K562 (cell line): Measurements from ENCODE around the gene PHYH. TPM values are rescaled to one million over a fixed set of nuclear protein-coding genes. Genes with fewer than 3 reads are reported as not detected.
A peak's percentile ranks its signal among the peaks of the same experiment; 100 is the strongest.

Experiments used
- ATAC-seq: fragments of 200-7000 bp; cut with Tn5 transposase; 3 replicates; pipeline ENCODE4 v1.9.1; 2020; ENCODE audit warnings: moderate library complexity
- BruUV-seq: library from RNA; stranded (reverse); fragments of 400-500 nt; replicated peaks from 2 replicates; lab custom pipeline; 2021; lab: Mats Ljungman, UMichigan
- CTCF ChIA-PET: fragments of 300-600 bp; formaldehyde crosslinking; extraction: SDS; loops from one replicate; lab custom pipeline; 2021; ENCODE audit warnings: low intra/inter-chr PET ratio; lab: Yijun Ruan, JAX
- POLR2A ChIA-PET: fragments of 300-600, 350-650 bp; sonication (Branson Sonifier 250); formaldehyde crosslinking; extraction: SDS; loops from one replicate; lab custom pipeline; 2021; ENCODE audit warnings: antibody characterized with exemption, inconsistent platforms; lab: Yijun Ruan, JAX
- DNase-seq, 4 experiments: peaks; one replicate each; pipeline versions ENCODE4 v3.0.0 to v3.0.0-alpha.2; 2011 to 2018; ENCODE audit warnings: low spot score in 3 of 4, mixed read lengths in 3 of 4; ENCODE audit errors: extremely low read depth in 1 of 4
- FAIRE-seq: peaks from 2 replicates; lab custom pipeline; 2011; peaks lifted over from hg19 to GRCh38; lab: Jason Lieb, UNC
- H2AFZ ChIP-seq: 2 replicates; pipeline ENCODE4 v1.6.0; 2011; ENCODE audit warnings: low read depth, low read length, control low read depth, inconsistent platforms
- H3K27ac ChIP-seq: fragments of 200-600 bp; 3 replicates; pipeline ENCODE4 v1.8.0; 2011; ENCODE audit warnings: low read depth, mild to moderate bottlenecking, control low read depth, inconsistent platforms, low read length, moderate library complexity, mixed read lengths; ENCODE audit errors: extremely low read depth
- H3K27me3 ChIP-seq, 2 experiments: fragments of 300-600 bp in 1 of 2; 2 replicates in 1 of 2; 3 replicates in 1 of 2; pipeline versions ENCODE4 v1.6.0 to v1.8.0; 2011; ENCODE audit warnings: inconsistent platforms in 2 of 2, low read length in 2 of 2, mild to moderate bottlenecking in 1 of 2, mixed read lengths in 1 of 2, moderate library complexity in 1 of 2; ENCODE audit not compliant: control insufficient read depth in 2 of 2, insufficient read depth in 2 of 2
- H3K36me3 ChIP-seq: fragments of 300-600 bp; 3 replicates; pipeline ENCODE4 v1.8.0; 2011; ENCODE audit warnings: mild to moderate bottlenecking, low read length, inconsistent platforms; ENCODE audit not compliant: control insufficient read depth, insufficient read depth
- H3K4me1 ChIP-seq, 2 experiments: fragments of 200-600 bp in 1 of 2; replicated peaks in 1 of 2; 2 replicates in 1 of 2; 3 replicates in 1 of 2; pipeline versions ENCODE4 v1.5.1 to v1.8.0; 2011; ENCODE audit warnings: inconsistent platforms in 2 of 2, low read length in 2 of 2, mild to moderate bottlenecking in 1 of 2, mixed read lengths in 1 of 2, moderate library complexity in 1 of 2; ENCODE audit not compliant: control insufficient read depth in 2 of 2, insufficient read depth in 2 of 2
- H3K4me2 ChIP-seq: 2 replicates; pipeline ENCODE4 v1.6.1; 2011; ENCODE audit warnings: low read length, control low read depth, inconsistent platforms, mixed read lengths; ENCODE audit not compliant: insufficient read depth
- H3K4me3 ChIP-seq: fragments of 200-600 bp; sonication (generic), shearing (Covaris generic); 2 replicates; pipeline ENCODE4 v1.5.1; 2016; ENCODE audit warnings: control low read depth, inconsistent platforms
- H3K79me2 ChIP-seq: fragments of 200-600 bp; 3 replicates; pipeline ENCODE4 v1.8.0; 2011; ENCODE audit warnings: low read length, inconsistent platforms; ENCODE audit not compliant: control insufficient read depth, insufficient read depth
- H3K9ac ChIP-seq, 2 experiments: 2 replicates each; pipeline versions ENCODE4 v1.6.0 to v1.6.1; 2011; ENCODE audit warnings: low read depth in 2 of 2, low read length in 2 of 2, control low read depth in 1 of 2, inconsistent platforms in 1 of 2, mild to moderate bottlenecking in 1 of 2, mixed read lengths in 1 of 2; ENCODE audit not compliant: insufficient read depth in 1 of 2
- H3K9me1 ChIP-seq: one replicate; pipeline ENCODE4 v1.6.0; 2011; ENCODE audit warnings: inconsistent platforms, mild to moderate bottlenecking, low read length, moderate library complexity; ENCODE audit not compliant: control insufficient read depth, insufficient read depth
- H3K9me3 ChIP-seq: replicated peaks from 2 replicates; pipeline ENCODE4 v1.5.1; 2011; ENCODE audit warnings: low read depth, low read length, inconsistent platforms; ENCODE audit not compliant: control insufficient read depth, insufficient read depth
- H4K20me1 ChIP-seq: replicated peaks from 2 replicates; pipeline ENCODE4 v1.6.1; 2011; ENCODE audit warnings: low read length, inconsistent platforms, mixed read lengths; ENCODE audit not compliant: control insufficient read depth, insufficient read depth
- BCOR ChIP-seq: fragments of 450-650 bp; IDR thresholded peaks from 2 replicates; pipeline ENCODE4 v1.6.1; 2016
- OTX1 ChIP-seq: fragments of 450-650 bp; formaldehyde crosslinking; IDR thresholded peaks from 2 replicates; pipeline ENCODE4 v1.4.0; 2022; ENCODE audit warnings: mild to moderate bottlenecking
- RBM25 ChIP-seq: fragments of 200-400 bp; formaldehyde crosslinking; IDR thresholded peaks from 2 replicates; pipeline ENCODE4 v1.6.1; 2018; ENCODE audit warnings: low read length, low read depth, moderate library complexity; ENCODE audit not compliant: severe bottlenecking
- ZFP36 ChIP-seq: fragments of 150-350 bp; IDR thresholded peaks from 2 replicates; pipeline ENCODE4 v1.6.1; 2018; ENCODE audit warnings: low read length, low read depth; ENCODE audit not compliant: partially characterized antibody
- WGBS: fragments of 100-300 bp; shearing (Covaris generic); methylation state at CpG from one replicate; pipeline ENCODE4 v1.1.6; 2016; ENCODE audit warnings: low coverage, mixed read lengths; ENCODE audit not compliant: insufficient coverage; ENCODE audit errors: missing lambda C conversion rate; 5-methylcytosine and 5-hydroxymethylcytosine counted together
- in situ Hi-C: fragments of 300-500 bp; cut with MboI; formaldehyde crosslinking; loops from 4 replicates; pipeline ENCODE4 v1.15.0; 2018; ENCODE audit warnings: inconsistent platforms, mixed read lengths
- intact Hi-C: fragments of 100-400 bp; cut with micrococcal nuclease; formaldehyde crosslinking; loops from 2 replicates; pipeline ENCODE4 v1.14.2; 2022
- polyA plus RNA-seq, 8 experiments: library from polyadenylated mRNA; depleted of rRNA in 4 of 8; stranded (reverse) in 5 of 8; unstranded in 3 of 8; fragments of >200 nt; fragmentation: Nextera tagmentation in 2 of 8; fragmentation: Illumina TruSeq in 1 of 8; extraction: Ambion mirVana in 2 of 8; extraction: Trizol in 1 of 8; gene quantifications; 2 replicates each; pipeline versions ENCODE4 v1.2.1 to v1.2.3, GENCODE V29; 2011 to 2014; ENCODE audit warnings: inconsistent platforms in 1 of 8, missing spikeins in 1 of 8
- total RNA-seq, 7 experiments: library from RNA; depleted of rRNA in 6 of 7; stranded (reverse); fragments of >200 nt in 6 of 7; fragmentation: Illumina TruSeq in 2 of 7; extraction: Trizol in 2 of 7; gene quantifications; 2 replicates each; pipeline versions ENCODE4 v1.2.1 to v1.2.3, GENCODE V29; 2011 to 2021; ENCODE audit warnings: low replicate concordance in 1 of 7

PHYH gene
- total and polyA plus RNA-seq, 9 of the 15 experiments (the other 6 are each of a cell fraction or from before 2014, with no cell fraction given) = 3.8 to 6.9 (median 5.7) TPM

DNA sequence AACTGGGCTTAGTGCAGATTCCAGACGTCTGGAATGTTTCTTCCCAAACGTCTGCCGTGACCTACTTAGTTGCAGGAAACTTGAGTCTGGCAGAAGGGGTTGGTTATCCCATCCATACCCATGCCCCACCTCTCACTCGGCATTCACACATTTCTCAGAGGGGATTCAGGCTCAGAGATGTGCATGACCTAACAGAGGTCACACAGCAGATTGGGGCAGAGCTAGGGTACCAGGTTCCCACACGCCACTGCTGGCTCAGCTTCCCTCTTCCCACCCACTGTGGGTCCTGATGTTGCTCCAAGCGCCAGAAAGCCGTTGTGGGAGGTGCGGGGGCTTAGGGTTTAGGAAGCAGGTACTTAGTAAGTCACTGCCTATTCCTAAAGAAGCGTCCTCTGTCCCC, 68.7 kb downstream of the PHYH start:
- TF ChIP-seq RBM25 (peak; percentile 38), BCOR (peak; percentile 27; the same call in 1 of the 2 replicates), ZFP36 (peak; percentile 58), OTX1 (CRISPR knock-in tag) (no peak)
- H4K20me1 ChIP-seq = no peaks in the 10 kb centered on the region; the same call in 1 of the 2 replicates
- POLR2A ChIA-PET = no interaction called here
- FAIRE-seq (no peak), DNase-seq (no peak), ATAC-seq (no peak)
- no peaks in the 10 kb centered on the region for H3K36me3 ChIP-seq
- CTCF ChIA-PET = no interaction called here
- H3K9me3 ChIP-seq = no peaks in the 10 kb centered on the region
- WGBS = under 1% methylated on average over 9 of the region's 9 CpGs
- H3K4me3 ChIP-seq = no peak overlapping the region
- intact Hi-C loops (no loop called here), in situ Hi-C loops (no loop called here)
- no peak overlapping the region for H3K27ac ChIP-seq
- no peak overlapping the region for H2AFZ ChIP-seq
- H3K4me2 ChIP-seq = no peak overlapping the region
- no peaks in the 10 kb centered on the region for H3K9me1 ChIP-seq
- H3K4me1 ChIP-seq = peaks cover 0 to 4% of the 10 kb centered on the region in 2 experiments; a peak in 1 of 5 replicates
- H3K79me2 ChIP-seq = no peaks in the 10 kb centered on the region
- BruUV-seq = no TSS peak
- H3K9ac ChIP-seq = no peak overlapping the region
- H3K27me3 ChIP-seq = peaks cover 34 to 51% of the 10 kb centered on the region in 2 experiments

Other genes with a start within 250 kb of the PHYH start
- gene OPTN, start 199.9 kb downstream of the PHYH start, total RNA-seq (2014; rRNA removed) = 5.8 and 6.0 TPM in 2 replicates
- 4.7 and 4.8 TPM in 2 replicates for gene OPTN, start 199.9 kb downstream of the PHYH start, total RNA-seq (2014; rRNA removed; fragmentation: Illumina TruSeq; extraction: Trizol)
- 3.0 and 3.4 TPM in 2 replicates for gene OPTN, start 199.9 kb downstream of the PHYH start, total RNA-seq (2015; rRNA removed; fragmentation: Illumina TruSeq; extraction: Trizol)
- 5.3 and 6.8 TPM in 2 replicates for gene OPTN, start 199.9 kb downstream of the PHYH start, total RNA-seq (2021)
- gene OPTN, start 199.9 kb downstream of the PHYH start, polyA plus RNA-seq (2011; rRNA removed) = 4.6 and 5.0 TPM in 2 replicates
- 5.2 and 5.3 TPM in 2 replicates for gene OPTN, start 199.9 kb downstream of the PHYH start, polyA plus RNA-seq (2014; fragmentation: Illumina TruSeq; extraction: Trizol)
- gene OPTN, start 199.9 kb downstream of the PHYH start, polyA plus RNA-seq (2014; fragmentation: Nextera tagmentation; extraction: Ambion mirVana) = 1 to 10 TPM; 2.2 to 2.4 TPM
- gene OPTN, start 199.9 kb downstream of the PHYH start, polyA plus RNA-seq (2014; rRNA removed) = 4.1 and 5.1 TPM in 2 replicates
- gene MCM10, start 138.5 kb downstream of the PHYH start, total RNA-seq (2014; rRNA removed) = 59.0 and 61.1 TPM in 2 replicates
- 54.6 and 61.9 TPM in 2 replicates for gene MCM10, start 138.5 kb downstream of the PHYH start, total RNA-seq (2014; rRNA removed; fragmentation: Illumina TruSeq; extraction: Trizol)
- 55.2 and 56.4 TPM in 2 replicates for gene MCM10, start 138.5 kb downstream of the PHYH start, total RNA-seq (2015; rRNA removed; fragmentation: Illumina TruSeq; extraction: Trizol)
- gene MCM10, start 138.5 kb downstream of the PHYH start, total RNA-seq (2021) = 59.4 and 68.1 TPM in 2 replicates
- gene MCM10, start 138.5 kb downstream of the PHYH start, polyA plus RNA-seq (2011; rRNA removed) = 18.7 and 25.9 TPM in 2 replicates
- 40.0 and 48.0 TPM in 2 replicates for gene MCM10, start 138.5 kb downstream of the PHYH start, polyA plus RNA-seq (2014; fragmentation: Illumina TruSeq; extraction: Trizol)
- gene MCM10, start 138.5 kb downstream of the PHYH start, polyA plus RNA-seq (2014; fragmentation: Nextera tagmentation; extraction: Ambion mirVana) = 10 to 100 TPM; 10.4 to 26.1 TPM
- gene MCM10, start 138.5 kb downstream of the PHYH start, polyA plus RNA-seq (2014; rRNA removed) = 32.7 and 34.3 TPM in 2 replicates
- gene UCMA, start 65.7 kb downstream of the PHYH start, total RNA-seq (2014; rRNA removed) = not detected in 2 replicates
- gene UCMA, start 65.7 kb downstream of the PHYH start, total RNA-seq (2014; rRNA removed; fragmentation: Illumina TruSeq; extraction: Trizol) = not detected in 2 replicates
- not detected in 2 replicates for gene UCMA, start 65.7 kb downstream of the PHYH start, total RNA-seq (2015; rRNA removed; fragmentation: Illumina TruSeq; extraction: Trizol)
- not detected in 2 replicates for gene UCMA, start 65.7 kb downstream of the PHYH start, total RNA-seq (2021)
- not detected in 2 replicates for gene UCMA, start 65.7 kb downstream of the PHYH start, polyA plus RNA-seq (2011; rRNA removed)
- gene UCMA, start 65.7 kb downstream of the PHYH start, polyA plus RNA-seq (2014; fragmentation: Illumina TruSeq; extraction: Trizol) = not detected in 2 replicates
- gene UCMA, start 65.7 kb downstream of the PHYH start, polyA plus RNA-seq (2014; fragmentation: Nextera tagmentation; extraction: Ambion mirVana) = not detected
- gene UCMA, start 65.7 kb downstream of the PHYH start, polyA plus RNA-seq (2014; rRNA removed) = not detected in 2 replicates
- gene SEPHS1, start 48.2 kb upstream of the PHYH start, total RNA-seq (2014; rRNA removed) = 35.5 and 35.7 TPM in 2 replicates
- 41.8 and 51.1 TPM in 2 replicates for gene SEPHS1, start 48.2 kb upstream of the PHYH start, total RNA-seq (2014; rRNA removed; fragmentation: Illumina TruSeq; extraction: Trizol)
- 40.9 TPM in 2 replicates for gene SEPHS1, start 48.2 kb upstream of the PHYH start, total RNA-seq (2015; rRNA removed; fragmentation: Illumina TruSeq; extraction: Trizol)
- gene SEPHS1, start 48.2 kb upstream of the PHYH start, total RNA-seq (2021) = 39.9 and 45.3 TPM in 2 replicates
- gene SEPHS1, start 48.2 kb upstream of the PHYH start, polyA plus RNA-seq (2011; rRNA removed) = 63.4 and 82.8 TPM in 2 replicates
- 79.9 and 83.2 TPM in 2 replicates for gene SEPHS1, start 48.2 kb upstream of the PHYH start, polyA plus RNA-seq (2014; fragmentation: Illumina TruSeq; extraction: Trizol)
- 10 to 100 TPM; 14.7 to 15.9 TPM for gene SEPHS1, start 48.2 kb upstream of the PHYH start, polyA plus RNA-seq (2014; fragmentation: Nextera tagmentation; extraction: Ambion mirVana)
- 48.3 and 48.5 TPM in 2 replicates for gene SEPHS1, start 48.2 kb upstream of the PHYH start, polyA plus RNA-seq (2014; rRNA removed)
- 5.0 and 6.3 TPM in 2 replicates for gene BEND7, start 228.9 kb upstream of the PHYH start, total RNA-seq (2014; rRNA removed)
- 6.1 and 8.4 TPM in 2 replicates for gene BEND7, start 228.9 kb upstream of the PHYH start, total RNA-seq (2014; rRNA removed; fragmentation: Illumina TruSeq; extraction: Trizol)
- 5.2 and 6.0 TPM in 2 replicates for gene BEND7, start 228.9 kb upstream of the PHYH start, total RNA-seq (2015; rRNA removed; fragmentation: Illumina TruSeq; extraction: Trizol)
- gene BEND7, start 228.9 kb upstream of the PHYH start, total RNA-seq (2021) = 8.2 and 10.1 TPM in 2 replicates
- gene BEND7, start 228.9 kb upstream of the PHYH start, polyA plus RNA-seq (2011; rRNA removed) = 4.8 and 5.6 TPM in 2 replicates
- gene BEND7, start 228.9 kb upstream of the PHYH start, polyA plus RNA-seq (2014; fragmentation: Illumina TruSeq; extraction: Trizol) = 6.6 and 11.4 TPM in 2 replicates
- 1 to 10 TPM; 1.3 to 1.8 TPM for gene BEND7, start 228.9 kb upstream of the PHYH start, polyA plus RNA-seq (2014; fragmentation: Nextera tagmentation; extraction: Ambion mirVana)
- 3.2 and 12.2 TPM in 2 replicates for gene BEND7, start 228.9 kb upstream of the PHYH start, polyA plus RNA-seq (2014; rRNA removed)